T-helper 9 cell (primary cell): ENCODE measurements around the gene MAD1L1.

Experiments
- DNase-seq: peaks from one replicate; pipeline ENCODE4 v3.0.0-alpha.2; 2020

The MAD1L1 gene

GRCh38 chr7:2019711-2020511 lies 212.8 kb downstream of the MAD1L1 start:
- DNase-seq: no peak

- DNase-seq: no peak
Observed at GRCh38 chr7:2019461-2019710, 213.4 kb downstream of the MAD1L1 start.

GRCh38 chr7:2018569-2019460 lies 213.9 kb downstream of the MAD1L1 start:
- DNase-seq: no peak

- no peak for DNase-seq
Observed at GRCh38 chr7:2017914-2018568, 214.7 kb downstream of the MAD1L1 start.

GRCh38 chr7:2017481-2017891 lies 215.3 kb downstream of the MAD1L1 start:
- DNase-seq: no peak

GRCh38 chr7:2016761-2017480 lies 215.8 kb downstream of the MAD1L1 start:
- DNase-seq: no peak

GRCh38 chr7:2016021-2016631 lies 216.6 kb downstream of the MAD1L1 start:
- DNase-seq: no peak

- DNase-seq: no peak
Observed at GRCh38 chr7:2015251-2015871, 217.4 kb downstream of the MAD1L1 start.

GRCh38 chr7:2014391-2015241 lies 218.1 kb downstream of the MAD1L1 start:
- no peak for DNase-seq

- DNase-seq: no peak
Observed at GRCh38 chr7:2013381-2014311, 219.1 kb downstream of the MAD1L1 start.

- DNase-seq: no peak
Observed at GRCh38 chr7:2012981-2013380, 219.8 kb downstream of the MAD1L1 start.

GRCh38 chr7:2012044-2012900 lies 220.5 kb downstream of the MAD1L1 start:
- DNase-seq: no peak

- DNase-seq: no peak
Observed at GRCh38 chr7:2011266-2012043, 221.3 kb downstream of the MAD1L1 start.

- DNase-seq: no peak
Observed at GRCh38 chr7:2010551-2011265, 222.0 kb downstream of the MAD1L1 start.

- DNase-seq: no peak
Observed at GRCh38 chr7:2010101-2010500, 222.6 kb downstream of the MAD1L1 start.

- DNase-seq: no peak
Observed at GRCh38 chr7:2009541-2010001, 223.2 kb downstream of the MAD1L1 start.

- no peak for DNase-seq
Observed at GRCh38 chr7:2008936-2009540, 223.7 kb downstream of the MAD1L1 start.
